Trophoblast cell (in vitro differentiated cells and primary cell): ENCODE data around the gene PPP1R12C.

Experiments
- DNase-seq, 2 donors: peaks; one replicate each; pipeline ENCODE4 v3.0.0-alpha.2; 2016
- H2AFZ ChIP-seq: 2 replicates; pipeline ENCODE4 v1.6.1; 2013; ENCODE audit warnings: low read length, moderate library complexity, mild to moderate bottlenecking; ENCODE audit not compliant: insufficient read depth, poor library complexity
- H2AK5ac ChIP-seq: 2 replicates; pipeline ENCODE4 v1.6.1; 2013; ENCODE audit warnings: mild to moderate bottlenecking, low read length
- H2BK120ac ChIP-seq: 2 replicates; pipeline ENCODE4 v1.6.1; 2013; ENCODE audit warnings: low read length, mild to moderate bottlenecking, moderate library complexity; ENCODE audit not compliant: insufficient read depth, poor library complexity
- H2BK12ac ChIP-seq: 2 replicates; pipeline ENCODE4 v1.6.1; 2013; ENCODE audit warnings: mild to moderate bottlenecking, low read length, moderate library complexity
- H2BK5ac ChIP-seq: 2 replicates; pipeline ENCODE4 v1.6.1; 2013; ENCODE audit warnings: low read length, low read depth, moderate library complexity, mild to moderate bottlenecking; ENCODE audit not compliant: poor library complexity
- H3K14ac ChIP-seq: 2 replicates; pipeline ENCODE4 v1.6.1; 2013; ENCODE audit warnings: mild to moderate bottlenecking, low read length
- H3K18ac ChIP-seq: 2 replicates; pipeline ENCODE4 v1.6.1; 2013; ENCODE audit warnings: mild to moderate bottlenecking, low read length
- H3K23ac ChIP-seq: 2 replicates; pipeline ENCODE4 v1.6.1; 2013; ENCODE audit warnings: low read length
- H3K27ac ChIP-seq: 2 replicates; pipeline ENCODE4 v1.5.1; 2013; ENCODE audit warnings: low read depth, mild to moderate bottlenecking, inconsistent platforms, low read length, moderate library complexity
- H3K27me3 ChIP-seq: 2 replicates; pipeline ENCODE4 v1.6.1; 2013; ENCODE audit warnings: inconsistent platforms, mild to moderate bottlenecking, low read length, moderate library complexity; ENCODE audit not compliant: insufficient read depth
- H3K36me3 ChIP-seq, 2 experiments: 1 replicate in 1 of 2; 2 replicates in 1 of 2; pipeline ENCODE4 v1.6.1; 2013; ENCODE audit warnings: low read length in 2 of 2, mild to moderate bottlenecking in 2 of 2, moderate library complexity in 1 of 2; ENCODE audit not compliant: insufficient read depth in 2 of 2, control insufficient read depth in 1 of 2
- H3K4ac ChIP-seq: 2 replicates; pipeline ENCODE4 v1.6.1; 2013; ENCODE audit warnings: low read depth, mild to moderate bottlenecking, low read length, moderate library complexity
- H3K4me1 ChIP-seq, 2 experiments: 1 replicate in 1 of 2; 2 replicates in 1 of 2; pipeline ENCODE4 v1.6.1; 2013; ENCODE audit warnings: low read length in 2 of 2, mild to moderate bottlenecking in 2 of 2, moderate library complexity in 1 of 2; ENCODE audit not compliant: insufficient read depth in 2 of 2, control insufficient read depth in 1 of 2
- H3K4me2 ChIP-seq: 2 replicates; pipeline ENCODE4 v1.6.1; 2013; ENCODE audit warnings: inconsistent platforms, mild to moderate bottlenecking, low read length, moderate library complexity
- H3K4me3 ChIP-seq: 2 replicates; pipeline ENCODE4 v1.5.1; 2013; ENCODE audit warnings: mild to moderate bottlenecking, low read depth, low read length, inconsistent platforms
- H3K79me1 ChIP-seq: one replicate; pipeline ENCODE4 v1.6.1; 2013; ENCODE audit warnings: low read length
- H3K79me2 ChIP-seq: 2 replicates; pipeline ENCODE4 v1.6.1; 2013; ENCODE audit warnings: low read length, mild to moderate bottlenecking; ENCODE audit not compliant: control insufficient read depth, insufficient read depth, poor library complexity
- H3K9ac ChIP-seq: 2 replicates; pipeline ENCODE4 v1.6.1; 2013; ENCODE audit warnings: mild to moderate bottlenecking, low read length
- H3K9me3 ChIP-seq: 2 replicates; pipeline ENCODE4 v1.6.1; 2013; ENCODE audit warnings: low read depth, mild to moderate bottlenecking, control low read depth, inconsistent platforms, low read length; ENCODE audit not compliant: insufficient read depth
- H4K12ac ChIP-seq: 2 replicates; pipeline ENCODE4 v1.6.1; 2013; ENCODE audit warnings: low read depth, mild to moderate bottlenecking, low read length, moderate library complexity
- H4K8ac ChIP-seq: 2 replicates; pipeline ENCODE4 v1.6.1; 2013; ENCODE audit warnings: low read depth, mild to moderate bottlenecking, low read length, moderate library complexity
- H4K91ac ChIP-seq: one replicate; pipeline ENCODE4 v1.6.1; 2013; ENCODE audit warnings: low read depth, mild to moderate bottlenecking, low read length, moderate library complexity
- WGBS: extraction: QIAGEN DNeasy Blood & Tissue Kit; methylation state at CpG from one replicate; pipeline ENCODE4 v1.1.7; 2013; ENCODE audit warnings: missing lambda C conversion rate; ENCODE audit not compliant: insufficient read length, insufficient coverage; ENCODE audit errors: extremely low coverage; 5-methylcytosine and 5-hydroxymethylcytosine counted together

Gene PPP1R12C

DNA sequence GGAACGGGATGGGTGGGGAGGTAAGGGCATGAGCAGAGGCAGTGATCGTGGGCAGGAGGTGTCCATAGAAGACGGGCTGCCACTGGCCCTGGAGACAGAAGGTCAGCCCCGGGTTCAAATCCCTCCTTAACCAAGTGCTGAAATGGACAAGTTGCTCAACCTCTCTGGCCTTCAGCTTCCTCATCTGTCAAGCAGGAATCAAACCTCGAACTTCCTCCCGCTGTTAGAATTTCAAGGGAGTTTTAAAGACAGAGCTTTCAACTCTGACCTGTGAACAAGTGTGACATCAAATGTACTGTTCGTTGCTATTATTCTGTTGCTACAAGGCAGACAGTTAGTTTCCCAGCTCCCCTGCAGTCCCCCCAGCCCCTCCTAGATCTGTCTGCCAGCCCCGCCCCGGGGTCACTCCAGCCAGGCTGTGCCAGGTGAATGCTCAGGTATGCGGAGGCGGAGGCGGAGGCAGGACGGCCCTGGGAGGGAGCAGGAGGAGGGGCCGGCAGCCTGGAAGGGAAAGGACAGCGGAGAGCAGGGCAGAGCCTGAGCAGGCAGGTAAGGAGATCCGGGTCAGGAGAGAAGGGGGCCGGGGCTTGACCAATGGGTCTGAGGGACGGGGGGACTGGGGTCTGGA lies 42.0 kb downstream of the PPP1R12C start, which contains the start of gene EPS8L1:
TSS of gene EPS8L1 (plus strand) at position 499 of the 628 bp plus-strand sequence. CDS start 576 bp downstream, outside the sequence.
- H4K8ac ChIP-seq: peak within 1 kb of the TSS; percentile 90
- H3K18ac ChIP-seq: peak within 1 kb of the TSS; percentile 34
- no CpG with 5 or more reads among the region's 18 CpGs for WGBS
- peaks cover 3% of the 10 kb centered on the region for H3K9me3 ChIP-seq
- peak within 1 kb of the TSS; percentile 77 for H2BK12ac ChIP-seq
- peak within 1 kb of the TSS; percentile 54 for H2BK5ac ChIP-seq
- H3K79me1 ChIP-seq: peaks cover 14% of the 10 kb centered on the region
- H3K79me2 ChIP-seq: peaks cover 9% of the 10 kb centered on the region
- peak within 1 kb of the TSS; percentile 59 for H4K12ac ChIP-seq
- peak within 1 kb of the TSS; percentile 85 for H2AK5ac ChIP-seq
- H3K27me3 ChIP-seq: no peaks in the 10 kb centered on the region
- H3K9ac ChIP-seq: no peak within 1 kb of the TSS
- peaks cover 10 to 18% of the 10 kb centered on the region in 2 experiments for H3K4me1 ChIP-seq
- peak within 1 kb of the TSS; percentile 95 for H3K14ac ChIP-seq
- no peak within 1 kb of the TSS for H2AFZ ChIP-seq
- peak within 1 kb of the TSS; percentile 14 for H3K4me2 ChIP-seq
- H3K23ac ChIP-seq: no peak within 1 kb of the TSS
- peaks cover 3 to 5% of the 10 kb centered on the region in 2 experiments for H3K36me3 ChIP-seq
- H3K4me3 ChIP-seq: peak within 1 kb of the TSS; percentile 42
- peak; percentile 82 to 84 for DNase-seq
- peak within 1 kb of the TSS; percentile 79 for H4K91ac ChIP-seq
- peak within 1 kb of the TSS; percentile 51 for H2BK120ac ChIP-seq
- H3K4ac ChIP-seq: peak within 1 kb of the TSS; percentile 69
- peak within 1 kb of the TSS; percentile 59 for H3K27ac ChIP-seq

DNA sequence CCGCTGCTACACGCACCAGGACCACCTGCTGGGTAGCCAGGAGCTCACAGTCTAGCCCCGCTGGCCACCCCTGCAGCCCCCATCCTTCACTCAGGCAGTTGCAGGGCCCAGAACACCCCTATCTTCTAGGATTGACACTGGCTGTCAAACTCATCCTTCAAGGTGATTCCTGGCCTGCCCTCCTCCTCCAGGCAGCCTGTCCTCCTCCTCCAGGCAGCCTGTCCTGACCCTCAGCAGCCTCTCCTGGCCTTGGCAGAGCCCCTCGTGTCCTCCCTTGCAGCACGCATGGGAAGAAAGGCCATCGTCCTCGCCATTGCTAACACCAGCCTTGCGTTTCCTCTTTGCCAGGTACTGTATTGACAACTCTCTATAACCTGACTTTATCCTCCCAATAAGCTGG lies 45.5 kb downstream of the PPP1R12C start:
- Histone ChIP-seq H3K79me2 (peaks cover 9% of the 10 kb centered on the region), H3K4me2 (no peak overlapping the region), H2AFZ (no peak overlapping the region), H4K91ac (peak overlapping the region; percentile 8), H4K8ac (no peak overlapping the region), H3K4me3 (no peak overlapping the region), H3K4me1 (peaks cover 8 to 20% of the 10 kb centered on the region in 2 experiments), H3K9ac (no peak overlapping the region), H3K18ac (no peak overlapping the region), H3K27ac (no peak overlapping the region), H3K4ac (no peak overlapping the region), H3K23ac (no peak overlapping the region), H3K14ac (no peak overlapping the region), H3K27me3 (peaks cover 2% of the 10 kb centered on the region), H2BK120ac (no peak overlapping the region), H4K12ac (no peak overlapping the region), H3K9me3 (no peaks in the 10 kb centered on the region), H2BK5ac (no peak overlapping the region), H2AK5ac (no peak overlapping the region), H2BK12ac (no peak overlapping the region), H3K79me1 (peaks cover 16% of the 10 kb centered on the region), H3K36me3 (no peaks in the 10 kb centered on the region)
- no peak for DNase-seq
- WGBS: no CpG with 5 or more reads among the region's 8 CpGs

DNA sequence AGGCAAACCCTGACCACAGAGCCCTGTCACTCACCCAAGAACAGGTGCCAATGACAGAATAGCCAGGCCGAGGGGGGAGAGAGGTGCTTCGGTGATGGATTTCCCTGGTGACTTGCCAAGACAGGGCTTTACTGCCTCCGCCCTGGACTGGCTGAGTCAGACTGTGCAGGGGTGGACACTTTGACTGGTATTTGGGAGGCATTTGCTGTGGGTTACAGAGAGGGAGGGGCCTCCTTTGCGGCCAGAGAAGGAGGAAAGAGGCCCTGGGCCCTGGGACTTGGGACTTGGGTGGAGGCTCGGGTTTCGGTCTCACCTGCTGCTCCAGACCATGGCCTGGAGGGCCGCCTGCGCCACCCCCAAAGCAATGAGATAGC lies 46.3 kb downstream of the PPP1R12C start:
- Histone ChIP-seq H2BK5ac (no peak overlapping the region), H3K4me1 (peaks cover 4 to 15% of the 10 kb centered on the region in 2 experiments), H3K36me3 (no peaks in the 10 kb centered on the region), H4K12ac (no peak overlapping the region), H3K79me2 (peaks cover 4% of the 10 kb centered on the region), H3K4me3 (no peak overlapping the region), H3K9ac (no peak overlapping the region), H3K9me3 (no peaks in the 10 kb centered on the region), H2BK120ac (no peak overlapping the region), H3K14ac (no peak overlapping the region), H3K4me2 (no peak overlapping the region), H2BK12ac (peak overlapping the region; percentile 46), H4K91ac (no peak overlapping the region), H2AK5ac (no peak overlapping the region), H2AFZ (no peak overlapping the region), H3K27me3 (peaks cover 2% of the 10 kb centered on the region), H3K79me1 (peaks cover 12% of the 10 kb centered on the region), H3K18ac (no peak overlapping the region), H3K27ac (no peak overlapping the region), H4K8ac (no peak overlapping the region), H3K23ac (no peak overlapping the region), H3K4ac (no peak overlapping the region)
- peak; percentile 80 to 87 for DNase-seq
- WGBS: no CpG with 5 or more reads among the region's 8 CpGs

DNA sequence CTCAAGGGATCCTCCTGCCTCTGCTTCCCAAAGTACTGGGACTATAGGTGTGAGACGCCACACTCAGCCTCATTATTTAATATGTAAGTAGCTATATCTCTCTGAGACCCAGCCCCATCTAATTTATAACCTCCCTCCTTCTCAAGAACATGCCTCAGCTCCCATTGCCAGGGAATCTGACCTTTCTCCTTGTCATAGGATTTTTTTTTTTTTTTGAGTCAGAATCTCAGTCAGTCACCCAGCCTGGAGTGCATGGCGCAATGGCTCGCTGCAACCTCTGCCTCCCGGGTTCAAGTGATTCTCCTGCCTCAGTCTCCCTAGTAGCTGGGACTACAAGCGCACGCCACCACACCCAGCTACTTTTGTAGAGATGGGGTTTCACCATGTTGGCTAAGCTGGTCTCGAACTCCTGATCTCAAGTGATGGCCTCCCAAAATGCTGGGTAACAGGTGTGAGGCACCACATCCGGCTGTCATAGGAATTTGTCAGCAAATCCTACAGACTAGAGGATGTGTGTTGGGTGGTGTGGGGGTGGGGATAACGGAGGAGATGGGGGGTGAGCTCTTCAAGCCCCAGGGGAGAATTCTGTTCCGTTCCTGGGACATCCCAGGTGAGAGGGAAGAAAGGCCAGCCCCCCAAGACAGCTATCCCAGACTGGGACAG lies 46.8 kb downstream of the PPP1R12C start:
- H4K8ac ChIP-seq: no peak overlapping the region
- H2BK120ac ChIP-seq: no peak overlapping the region
- no peak overlapping the region for H3K18ac ChIP-seq
- no peak overlapping the region for H3K14ac ChIP-seq
- no peaks in the 10 kb centered on the region for H3K9me3 ChIP-seq
- H3K79me2 ChIP-seq: peaks cover 2% of the 10 kb centered on the region
- H3K4ac ChIP-seq: peak overlapping the region; percentile 4
- no peak overlapping the region for H3K27ac ChIP-seq
- H4K91ac ChIP-seq: peak overlapping the region; percentile 6
- no peak overlapping the region for H3K4me3 ChIP-seq
- no peak overlapping the region for H2BK5ac ChIP-seq
- no peak for DNase-seq
- no peak overlapping the region for H3K4me2 ChIP-seq
- no peak overlapping the region for H2AK5ac ChIP-seq
- H3K23ac ChIP-seq: no peak overlapping the region
- no peak overlapping the region for H2AFZ ChIP-seq
- H3K4me1 ChIP-seq: peaks cover 0 to 15% of the 10 kb centered on the region in 2 experiments
- peak overlapping the region; percentile 46 for H2BK12ac ChIP-seq
- no peak overlapping the region for H3K9ac ChIP-seq
- H3K27me3 ChIP-seq: peaks cover 2% of the 10 kb centered on the region
- peaks cover 8% of the 10 kb centered on the region for H3K79me1 ChIP-seq
- H3K36me3 ChIP-seq: no peaks in the 10 kb centered on the region
- no CpG with 5 or more reads among the region's 10 CpGs for WGBS
- no peak overlapping the region for H4K12ac ChIP-seq
